Panc1 (cell line): ENCODE measurements around the gene RASSF5. TPM values are rescaled to one million over a fixed set of nuclear protein-coding genes. Genes with fewer than 3 reads are reported as not detected.
A peak's percentile ranks its signal among the peaks of the same experiment; 100 is the strongest.

Experiments used
- ATAC-seq: fragments of 200-7000 bp; cut with Tn5 transposase; 2 replicates; pipeline ENCODE4 v1.9.1; 2020; ENCODE audit warnings: mild to moderate bottlenecking, moderate library complexity
- BruUV-seq: library from RNA; stranded (reverse); fragments of 400-500 nt; replicated peaks from 2 replicates; lab custom pipeline; 2021; lab: Mats Ljungman, UMichigan
- CTCF ChIA-PET: fragments of 300-600 bp; sonication (Branson Sonifier 250); formaldehyde crosslinking; loops from one replicate; lab custom pipeline; 2022; ENCODE audit warnings: antibody characterized with exemption; lab: Charles Lee
- POLR2A ChIA-PET: fragments of 300-600 bp; sonication (Branson Sonifier 250); formaldehyde crosslinking; loops from one replicate; lab custom pipeline; 2022; ENCODE audit warnings: antibody characterized with exemption; lab: Charles Lee
- DNase-seq: peaks from one replicate; pipeline ENCODE4 v3.0.0-alpha.2; 2010; ENCODE audit warnings: low read depth, low spot score
- H3K27ac ChIP-seq: 2 replicates; pipeline ENCODE4 v1.5.1; 2011; ENCODE audit warnings: mild to moderate bottlenecking, low read length, inconsistent platforms
- H3K27me3 ChIP-seq: fragments of 200-500 bp; sonication (Bioruptor generic); 2 replicates; pipeline ENCODE4 v1.6.0; 2014; ENCODE audit warnings: low read length, inconsistent platforms; ENCODE audit not compliant: control insufficient read depth, insufficient read depth
- H3K36me3 ChIP-seq: fragments of 200-500 bp; sonication (Bioruptor generic); 2 replicates; pipeline ENCODE4 v1.5.1; 2014; ENCODE audit warnings: inconsistent platforms, mild to moderate bottlenecking, low read length, moderate library complexity; ENCODE audit not compliant: control insufficient read depth, insufficient read depth
- H3K4me1 ChIP-seq: 2 replicates; pipeline ENCODE4 v1.5.1; 2011; ENCODE audit warnings: inconsistent platforms, mild to moderate bottlenecking, low read length, moderate library complexity; ENCODE audit not compliant: control insufficient read depth, insufficient read depth
- H3K4me3 ChIP-seq, 2 experiments: 2 replicates each; pipeline ENCODE4 v1.5.1; 2011 to 2012; ENCODE audit warnings: low read depth in 2 of 2, low read length in 2 of 2, mild to moderate bottlenecking in 2 of 2, inconsistent platforms in 1 of 2, moderate library complexity in 1 of 2
- H3K9me3 ChIP-seq: fragments of 200-500 bp; sonication (Bioruptor generic); 2 replicates; pipeline ENCODE4 v1.5.1; 2014; ENCODE audit warnings: low read depth, mild to moderate bottlenecking, inconsistent platforms, low read length, moderate library complexity; ENCODE audit not compliant: control insufficient read depth, insufficient read depth
- CTCF ChIP-seq: fragments of 450-650 bp; IDR thresholded peaks from 2 replicates; pipeline ENCODE4 v1.5.1; 2017; ENCODE audit warnings: mild to moderate bottlenecking
- POLR2AphosphoS5 ChIP-seq: IDR thresholded peaks from 2 replicates; pipeline ENCODE4 v1.6.1; 2012; ENCODE audit warnings: mild to moderate bottlenecking, low read depth, low read length, moderate library complexity
- REST ChIP-seq, 2 experiments: IDR thresholded peaks; 2 replicates each; pipeline ENCODE4 v1.6.1; 2011 to 2012; ENCODE audit warnings: low read depth in 2 of 2, control low read depth in 1 of 2, low read length in 1 of 2, mild to moderate bottlenecking in 1 of 2, moderate library complexity in 1 of 2; ENCODE audit not compliant: insufficient read depth in 1 of 2
- SIN3A ChIP-seq: IDR thresholded peaks from 2 replicates; pipeline ENCODE4 v1.6.1; 2012; ENCODE audit warnings: low read depth, mild to moderate bottlenecking, low read length, moderate library complexity, borderline replicate concordance; ENCODE audit not compliant: insufficient read depth
- TCF7L2 ChIP-seq: IDR thresholded peaks from 2 replicates; pipeline ENCODE4 v1.6.1; 2011; ENCODE audit warnings: mild to moderate bottlenecking, low read depth, low read length, inconsistent platforms
- in situ Hi-C: cut with HindIII; loops from 2 replicates; pipeline ENCODE4 v1.10.0; 2016; ENCODE audit warnings: low sequenced_read_pairs, low pct_unique_long_range_greater_than_20kb
- intact Hi-C: fragments of 100-400 bp; cut with micrococcal nuclease; formaldehyde crosslinking; loops from one replicate; pipeline ENCODE4 v1.10.0; 2022; ENCODE audit not compliant: unreplicated experiment
- total RNA-seq: library from RNA; stranded (reverse); gene quantifications from one replicate; pipeline ENCODE4 v1.2.1, GENCODE V29; 2021; ENCODE audit not compliant: unreplicated experiment

The RASSF5 gene
- total RNA-seq, 1 experiment from 2014 or later, result 1.6 TPM

- no peak overlapping the region for H3K27ac ChIP-seq
- no peak overlapping the region for H3K4me3 ChIP-seq
- CTCF ChIA-PET, result no interaction called here
- no TSS peak for BruUV-seq
- no peaks in the 10 kb centered on the region for H3K27me3 ChIP-seq
- in situ Hi-C loops (no loop called here), intact Hi-C loops (no loop called here)
- H3K9me3 ChIP-seq, result no peaks in the 10 kb centered on the region
- H3K4me1 ChIP-seq, result peaks cover 14% of the 10 kb centered on the region
- no peaks in the 10 kb centered on the region for H3K36me3 ChIP-seq
- no peak for ATAC-seq
- TF ChIP-seq POLR2AphosphoS5, result no peak
- TF ChIP-seq TCF7L2, result no peak
- TF ChIP-seq SIN3A, result no peak
- no peak for TF ChIP-seq CTCF
- TF ChIP-seq REST (IDR thresholded peaks at IDR 0.05; ENCODE audit: insufficient read depth in 1 of 2, low read depth in 2 of 2, low read length in 1 of 2), result no peak
- DNase-seq, result no peak
- POLR2A ChIA-PET, result no interaction called here
Measured at GRCh38 chr1:206468571-206468970, 38.8 kb upstream of the RASSF5 start.

GRCh38 chr1:206469411-206469932 is 37.9 kb upstream of the RASSF5 start:
- Histone ChIP-seq H3K36me3 (no peaks in the 10 kb centered on the region), H3K27me3 (no peaks in the 10 kb centered on the region), H3K4me1 (peaks cover 14% of the 10 kb centered on the region), H3K27ac (peak overlapping the region; percentile 68; the same call in 1 of the 2 replicates), H3K9me3 (no peaks in the 10 kb centered on the region), H3K4me3 (no peak overlapping the region)
- no peak for TF ChIP-seq CTCF
- no peak for TF ChIP-seq SIN3A
- TF ChIP-seq TCF7L2, result no peak
- no TSS peak for BruUV-seq
- in situ Hi-C loops, result no loop called here
- POLR2A ChIA-PET, result no interaction called here
- intact Hi-C loops, result no loop called here
- no peak for DNase-seq
- no peak for ATAC-seq
- CTCF ChIA-PET, result interaction anchor here (1.7 to 1.8 kb wide), 2 partner anchors 8 to 194 kb away, joined by 4 to 10 read pairs; no protein-coding TSS in a partner anchor
